ENCODE measurements around the gene PDSS2. TPM values are rescaled to one million over a fixed set of nuclear protein-coding genes. Genes with fewer than 3 reads are reported as not detected.

The PDSS2 gene
- total RNA-seq, 1 experiment from 2014 or later: 12.1 TPM

GRCh38 chr6:107154131-107154800 lies 305.1 kb downstream of the PDSS2 start:
- Mint-ChIP-seq H3K4me3 (no peak overlapping the region), H3K9me3 (no peaks in the 10 kb centered on the region; a peak in 1 of 5 replicates)
- WGBS (ENCODE audit: extremely low coverage, insufficient read length, low lambda C conversion rate): no CpG with 5 or more reads among the region's 12 CpGs

More at GRCh38 chr6:107154131-107154800, 305.1 kb downstream of the PDSS2 start:
- Mint-ChIP-seq H3K36me3 (ENCODE audit: insufficient read depth in 1 of 3, low read depth in 3 of 3) (no peaks in the 10 kb centered on the region; a peak in 1 of 7 replicates), H3K27me3 (ENCODE audit: low read depth) (no peaks in the 10 kb centered on the region), H3K27ac (peak overlapping the region; percentile 33 to 78 (median 66); a peak in 5 of 7 replicates), H3K4me1 (peaks cover 23 to 29% of the 10 kb centered on the region in 2 experiments)
- Histone ChIP-seq H3K4me1 (ENCODE audit: insufficient read depth, low read length) (no peaks in the 10 kb centered on the region; the same call in 1 of the 2 replicates), H2BK15ac (ENCODE audit: low read depth, low read length) (no peak overlapping the region), H2AK5ac (ENCODE audit: insufficient read length, low read length) (no peak overlapping the region), H3K18ac (ENCODE audit: insufficient read length, low read depth, low read length) (peak overlapping the region; percentile 47), H3K79me1 (ENCODE audit: insufficient read depth, low read depth, low read length, poor library complexity, severe bottlenecking) (no peaks in the 10 kb centered on the region), H3K27ac (ENCODE audit: insufficient read length, low read depth, low read length) (no peak overlapping the region), H2AFZ (ENCODE audit: low read length) (no peak overlapping the region), H3K56ac (ENCODE audit: insufficient read length, low read depth, low read length) (no peak overlapping the region), H2BK20ac (ENCODE audit: low read depth, low read length, poor library complexity, severe bottlenecking) (no peak overlapping the region), H4K8ac (replicated peaks; ENCODE audit: insufficient read length, low read depth, low read length) (no peak overlapping the region), H2BK5ac (ENCODE audit: insufficient read length, low read length) (no peak overlapping the region), H3K79me2 (ENCODE audit: insufficient read depth, low read length) (no peaks in the 10 kb centered on the region), H3K4ac (ENCODE audit: low read depth, low read length) (no peak overlapping the region; the same call in 1 of the 2 replicates), H2BK120ac (ENCODE audit: low read depth, low read length, poor library complexity, severe bottlenecking) (peak overlapping the region; percentile 65), H3K14ac (ENCODE audit: insufficient read depth, low read length) (peak overlapping the region; percentile 11; the same call in 1 of the 2 replicates), H3K4me2 (ENCODE audit: insufficient read depth, insufficient read length, low read length) (no peak overlapping the region), H4K5ac (ENCODE audit: insufficient read length, low read depth, low read length) (no peak overlapping the region), H3K9me3 (ENCODE audit: control insufficient read depth, low read depth, low read length) (no peaks in the 10 kb centered on the region), H3K27me3 (ENCODE audit: insufficient read depth, low read length) (no peaks in the 10 kb centered on the region), H3K23ac (ENCODE audit: insufficient read length, low read depth, low read length) (no peak overlapping the region), H2BK12ac (ENCODE audit: insufficient read length, low read depth, low read length) (no peak overlapping the region), H4K20me1 (ENCODE audit: control insufficient read depth, insufficient read depth, insufficient read length) (no peaks in the 10 kb centered on the region), H3K23me2 (ENCODE audit: insufficient read length, low read depth, low read length, poor library complexity, severe bottlenecking) (no peaks in the 10 kb centered on the region), H4K91ac (ENCODE audit: insufficient read length, low read depth, low read length) (no peak overlapping the region), H3K9ac (ENCODE audit: extremely low read depth, insufficient read length, low read length) (no peak overlapping the region), H3T11ph (ENCODE audit: low read length) (peak overlapping the region; percentile 46)
- TF ChIP-seq, protein P1, sequence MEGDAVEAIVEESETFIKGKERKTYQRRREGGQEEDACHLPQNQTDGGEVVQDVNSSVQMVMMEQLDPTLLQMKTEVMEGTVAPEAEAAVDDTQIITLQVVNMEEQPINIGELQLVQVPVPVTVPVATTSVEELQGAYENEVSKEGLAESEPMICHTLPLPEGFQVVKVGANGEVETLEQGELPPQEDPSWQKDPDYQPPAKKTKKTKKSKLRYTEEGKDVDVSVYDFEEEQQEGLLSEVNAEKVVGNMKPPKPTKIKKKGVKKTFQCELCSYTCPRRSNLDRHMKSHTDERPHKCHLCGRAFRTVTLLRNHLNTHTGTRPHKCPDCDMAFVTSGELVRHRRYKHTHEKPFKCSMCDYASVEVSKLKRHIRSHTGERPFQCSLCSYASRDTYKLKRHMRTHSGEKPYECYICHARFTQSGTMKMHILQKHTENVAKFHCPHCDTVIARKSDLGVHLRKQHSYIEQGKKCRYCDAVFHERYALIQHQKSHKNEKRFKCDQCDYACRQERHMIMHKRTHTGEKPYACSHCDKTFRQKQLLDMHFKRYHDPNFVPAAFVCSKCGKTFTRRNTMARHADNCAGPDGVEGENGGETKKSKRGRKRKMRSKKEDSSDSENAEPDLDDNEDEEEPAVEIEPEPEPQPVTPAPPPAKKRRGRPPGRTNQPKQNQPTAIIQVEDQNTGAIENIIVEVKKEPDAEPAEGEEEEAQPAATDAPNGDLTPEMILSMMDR (conservative IDR thresholded peaks at IDR 0.05): no peak
- DNase-seq: peak; percentile 62
